Fibroblast of skin of abdomen (primary cell): Measurements from ENCODE around the gene CHN2.
"Not testable (repeated sequence)": the region's sequence is repeated elsewhere in the genome, so short reads cannot be mapped to it uniquely, and the experiment has no call there.

Source experiments
- DNase-seq: peaks from one replicate; pipeline ENCODE4 v3.0.0-alpha.2; 2013

The CHN2 gene

DNA sequence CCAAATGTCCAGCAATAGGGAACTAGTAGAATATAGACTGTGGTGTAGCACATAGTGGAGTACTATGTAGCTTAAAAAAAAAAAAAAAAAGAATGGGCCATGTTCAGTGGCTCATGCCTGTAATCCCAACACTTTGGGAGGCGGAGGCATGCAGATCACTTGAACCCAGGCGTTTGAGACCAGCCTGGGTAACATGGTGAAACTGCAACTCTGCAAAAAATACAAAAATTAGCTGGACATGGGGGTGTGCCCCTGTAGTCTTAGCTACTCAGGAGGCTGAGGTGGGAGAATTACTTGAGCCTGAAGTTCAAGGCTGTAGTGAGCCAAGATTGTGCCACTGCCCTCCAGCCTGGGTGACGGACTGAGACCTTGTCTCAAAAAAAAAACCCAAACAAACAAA is 64.4 kb downstream of the CHN2 start:
- no peak for DNase-seq

- no peak for DNase-seq
Measured at GRCh38 chr7:29262191-29262917, 67.8 kb downstream of the CHN2 start.

- not testable (repeated sequence) for DNase-seq
Measured at GRCh38 chr7:29263601-29264207, 69.1 kb downstream of the CHN2 start.

- peak; percentile 21 for DNase-seq
Measured at GRCh38 chr7:29265208-29265923, 70.8 kb downstream of the CHN2 start.

DNA sequence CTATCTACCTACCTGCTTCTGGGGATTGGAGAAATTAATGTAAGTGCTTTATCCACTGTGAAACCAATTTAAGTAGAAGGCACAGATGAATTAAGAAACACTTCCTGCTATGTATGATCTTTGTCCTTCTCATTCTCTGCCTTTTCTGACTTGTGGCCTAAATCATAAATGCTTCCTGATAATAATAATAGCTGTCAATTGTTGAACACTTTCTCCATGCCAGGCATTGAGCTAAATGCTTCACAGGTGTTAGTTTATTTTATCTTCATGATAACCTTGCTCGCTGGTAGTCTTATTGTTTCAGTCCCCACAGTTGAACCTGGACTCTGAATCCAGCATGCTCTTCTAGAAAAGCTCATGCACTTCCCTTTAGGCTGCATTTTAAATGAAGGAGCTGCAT is 75.4 kb downstream of the CHN2 start:
- no peak for DNase-seq

DNA sequence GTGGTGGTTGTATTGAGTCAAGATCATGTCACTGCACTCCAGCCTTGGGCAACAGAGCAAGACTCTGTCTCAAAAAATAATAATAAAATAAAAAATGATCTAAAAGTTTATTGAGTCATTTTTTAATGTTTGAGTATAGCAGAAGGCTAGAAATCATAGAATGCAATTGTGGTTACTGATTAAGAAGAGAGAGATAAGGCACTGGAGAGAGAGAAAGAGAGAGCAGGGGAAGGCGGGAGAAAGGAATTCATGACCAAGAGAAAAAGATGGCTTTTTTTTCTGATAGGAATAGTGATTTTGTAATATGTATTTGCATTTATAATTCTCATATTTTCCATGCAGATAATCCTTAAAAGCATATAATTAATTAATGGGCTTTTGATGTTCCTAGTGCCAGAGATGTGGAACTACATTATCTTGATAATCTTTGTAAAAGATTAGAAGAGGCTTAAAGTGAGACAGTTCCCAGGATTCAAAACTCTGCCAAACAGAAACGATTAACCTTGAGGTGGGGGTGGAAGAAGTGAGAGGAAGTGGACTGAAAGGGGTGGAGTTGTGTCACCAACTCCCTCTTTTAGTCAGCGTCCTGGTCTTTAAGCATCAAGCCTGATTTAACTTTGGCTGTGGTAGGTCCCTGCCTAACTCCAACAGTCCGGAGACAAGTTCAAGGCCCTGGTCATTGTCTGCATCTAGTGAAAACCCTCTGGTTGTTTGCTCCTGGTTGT is 76.2 kb downstream of the CHN2 start:
- no peak for DNase-seq

DNA sequence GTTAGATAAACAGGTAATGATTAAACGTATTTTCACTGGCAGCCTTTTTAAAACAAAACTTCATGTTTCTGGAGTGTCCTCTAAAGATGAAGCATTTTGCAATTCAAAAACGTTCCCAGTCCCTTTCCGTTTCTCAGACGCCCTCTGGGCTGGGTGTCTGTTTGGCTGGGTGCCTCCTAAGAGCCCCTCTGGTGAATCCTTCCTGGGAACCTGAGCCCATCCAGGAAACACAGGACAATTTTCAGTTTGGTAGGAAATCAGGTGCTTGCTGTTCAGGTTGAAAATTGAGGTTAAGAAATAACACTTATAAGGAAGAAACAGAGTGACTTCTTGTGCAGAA is 76.7 kb downstream of the CHN2 start:
- DNase-seq = no peak

- DNase-seq = no peak
Measured at GRCh38 chr7:29272057-29272456, 77.5 kb downstream of the CHN2 start.

DNA sequence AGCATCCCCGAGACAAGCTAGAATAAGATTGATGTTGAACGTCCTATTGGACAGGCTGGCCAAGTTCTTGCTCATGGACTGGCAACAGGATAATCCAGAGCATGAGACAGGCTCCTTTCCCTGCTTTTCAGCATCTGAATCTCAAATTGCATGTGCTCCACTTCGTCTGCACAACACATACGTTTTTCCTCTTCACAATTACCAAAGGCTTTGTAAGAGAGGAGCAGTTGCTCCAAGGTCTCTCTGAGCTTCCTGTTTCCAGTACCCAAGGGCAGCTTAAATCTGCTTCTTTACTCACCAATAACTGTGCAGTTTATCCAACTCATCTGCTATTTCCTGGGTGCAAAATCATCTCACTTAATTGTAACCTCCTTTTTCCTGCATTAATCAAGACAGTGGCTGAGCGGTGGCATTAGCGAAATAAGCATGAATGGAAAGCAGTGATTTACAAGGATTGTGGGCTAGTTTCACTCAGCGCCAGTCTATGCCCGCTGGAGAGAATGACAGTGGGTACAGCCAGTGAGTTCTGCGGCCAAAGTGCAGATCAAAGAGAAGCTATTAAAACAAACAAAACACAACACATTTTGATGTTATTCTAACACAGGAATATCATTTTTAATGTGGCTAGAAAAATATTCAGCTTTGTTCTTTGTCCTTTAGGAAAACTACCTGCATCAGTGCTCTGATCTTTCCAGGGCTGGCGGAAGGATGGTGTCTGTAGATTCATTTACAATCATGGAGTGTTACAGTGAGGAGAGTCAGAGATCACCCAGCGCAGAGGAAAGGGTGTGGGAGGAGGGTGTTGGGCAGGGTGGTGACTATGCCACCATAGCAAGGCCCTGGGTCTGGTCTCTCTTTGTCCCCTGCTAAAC is 79.8 kb downstream of the CHN2 start:
- DNase-seq = peak; percentile 80

DNA sequence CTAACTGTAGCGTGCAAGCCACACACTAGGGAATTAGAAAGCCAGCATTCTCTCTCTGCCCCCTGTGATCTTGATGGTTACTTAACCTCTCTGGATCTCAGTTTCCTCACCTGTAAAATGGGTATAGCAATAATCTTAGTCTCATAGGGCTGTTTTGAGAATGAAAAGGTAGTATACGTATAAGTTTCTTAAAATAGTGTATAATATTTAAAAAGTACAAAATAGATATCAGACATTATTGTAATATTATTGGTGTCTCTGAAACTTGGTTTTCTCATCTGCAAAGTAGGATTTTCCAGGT is 80.4 kb downstream of the CHN2 start:
- no peak for DNase-seq

GRCh38 chr7:29275493-29275892 is 80.9 kb downstream of the CHN2 start:
- DNase-seq = no peak

GRCh38 chr7:29276199-29276598 is 81.6 kb downstream of the CHN2 start:
- DNase-seq = no peak

GRCh38 chr7:29276806-29277205 is 82.2 kb downstream of the CHN2 start:
- DNase-seq = no peak

- no peak for DNase-seq
Measured at GRCh38 chr7:29277436-29278215, 83.1 kb downstream of the CHN2 start.

DNA sequence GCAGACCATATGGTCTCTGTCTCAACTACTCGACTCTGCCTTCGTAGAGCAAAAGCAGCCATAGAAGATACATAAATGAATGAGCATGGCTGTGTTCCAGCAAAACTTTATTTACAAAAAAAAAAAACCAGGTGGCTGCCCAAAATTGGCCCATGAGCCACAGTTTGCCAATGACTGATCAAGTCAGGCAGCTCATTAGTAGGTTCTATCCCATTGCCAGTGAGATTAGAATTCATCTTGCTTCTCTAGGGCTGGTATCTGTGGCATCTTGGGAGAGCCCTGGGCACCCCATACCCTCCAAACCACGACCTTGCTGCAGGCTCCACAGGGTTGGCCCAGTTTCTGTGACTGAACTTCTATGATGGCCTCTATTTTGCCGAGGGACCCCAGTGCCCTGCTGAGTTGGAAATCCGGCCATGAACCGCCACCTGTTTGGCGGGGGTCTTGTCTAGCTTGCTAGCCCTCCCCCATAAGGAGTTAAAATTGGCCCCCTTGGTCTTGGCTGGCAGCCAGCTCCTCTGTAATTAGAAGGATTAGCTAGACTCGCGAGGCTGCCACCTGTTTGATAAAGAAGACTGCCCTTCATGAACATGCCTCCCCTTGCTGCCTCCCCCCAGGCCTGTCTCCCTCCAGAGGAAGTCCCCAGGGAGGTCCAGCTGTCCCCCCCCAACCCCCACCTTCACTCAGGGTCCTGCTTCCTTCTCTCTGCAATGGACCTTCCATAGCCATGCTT is 83.9 kb downstream of the CHN2 start:
- DNase-seq = no peak

DNA sequence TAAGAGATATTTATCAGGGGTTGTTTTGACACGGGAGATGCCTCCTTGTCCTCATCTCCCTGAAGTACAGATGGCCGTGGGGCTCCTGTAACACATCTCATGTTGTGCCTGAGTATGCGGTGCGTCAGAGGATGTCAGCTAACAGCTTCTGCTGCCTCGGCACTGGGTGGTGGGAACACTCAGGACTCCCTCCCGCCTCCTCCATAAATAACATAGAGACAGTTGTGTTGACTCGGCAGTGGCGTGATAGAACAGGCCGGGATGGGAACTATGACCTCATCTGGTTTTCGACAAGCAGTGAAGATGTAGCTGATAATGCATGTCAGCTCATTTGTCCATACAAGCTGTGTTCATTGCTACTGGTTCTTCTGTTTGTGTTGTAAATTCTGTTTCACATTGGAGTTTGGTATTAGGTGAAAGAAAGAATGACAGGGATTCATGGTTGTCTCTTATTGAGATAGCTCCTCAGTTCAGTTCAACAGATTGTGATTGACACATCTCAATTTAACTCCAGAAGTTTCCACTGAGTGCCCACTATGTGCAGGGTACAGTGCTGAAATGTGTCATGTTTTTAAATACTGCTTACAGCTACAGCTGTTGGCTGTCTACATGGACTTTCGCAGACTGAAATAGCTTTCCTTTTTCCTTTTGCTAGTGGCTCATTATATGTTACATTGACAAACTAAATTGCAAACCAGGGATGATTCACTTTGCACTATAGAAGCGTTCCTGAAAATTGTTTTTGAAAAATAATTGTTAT is 87.4 kb downstream of the CHN2 start:
- DNase-seq = peak; percentile 68

GRCh38 chr7:29282819-29283414 is 88.3 kb downstream of the CHN2 start:
- DNase-seq = no peak

GRCh38 chr7:29284696-29285443 is 90.3 kb downstream of the CHN2 start:
- no peak for DNase-seq

GRCh38 chr7:29285444-29285793 is 90.8 kb downstream of the CHN2 start:
- peak; percentile 97 for DNase-seq
